HG02981 (cell line): ENCODE data around the gene PTPRN2.

Source experiments
- ATAC-seq: cut with Tn5 transposase; IDR thresholded peaks from one replicate; pipeline ENCODE4 v1.9.1; 2021; ENCODE audit warnings: mild to moderate bottlenecking, moderate library complexity; ENCODE audit not compliant: unreplicated experiment

The PTPRN2 gene

GRCh38 chr7:158329686-158330085 is 257.9 kb downstream of the PTPRN2 start:
- no peak for ATAC-seq

GRCh38 chr7:158329014-158329610 is 258.5 kb downstream of the PTPRN2 start:
- ATAC-seq, result no peak

- ATAC-seq, result no peak
These were observed 259.1 kb downstream of the PTPRN2 start for GRCh38 chr7:158328376-158329013.

- ATAC-seq, result no peak
These were observed 259.9 kb downstream of the PTPRN2 start for GRCh38 chr7:158327571-158328180.

GRCh38 chr7:158327012-158327411 is 260.6 kb downstream of the PTPRN2 start:
- no peak for ATAC-seq

GRCh38 chr7:158325530-158326381 is 261.9 kb downstream of the PTPRN2 start:
- no peak for ATAC-seq

- no peak for ATAC-seq
These were observed 262.9 kb downstream of the PTPRN2 start for GRCh38 chr7:158324397-158325360.

- ATAC-seq, result no peak
These were observed 263.8 kb downstream of the PTPRN2 start for GRCh38 chr7:158323741-158324396.

- ATAC-seq, result no peak
These were observed 264.8 kb downstream of the PTPRN2 start for GRCh38 chr7:158322616-158323530.

GRCh38 chr7:158321936-158322615 is 265.5 kb downstream of the PTPRN2 start:
- ATAC-seq, result no peak

GRCh38 chr7:158321056-158321700 is 266.4 kb downstream of the PTPRN2 start:
- no peak for ATAC-seq

GRCh38 chr7:158320328-158320727 is 267.3 kb downstream of the PTPRN2 start:
- ATAC-seq, result no peak

- no peak for ATAC-seq
These were observed 269.1 kb downstream of the PTPRN2 start for GRCh38 chr7:158318511-158318913.

- no peak for ATAC-seq
These were observed 270.1 kb downstream of the PTPRN2 start for GRCh38 chr7:158317238-158318205.

- no peak for ATAC-seq
These were observed 271.1 kb downstream of the PTPRN2 start for GRCh38 chr7:158316466-158317031.

GRCh38 chr7:158315881-158316280 is 271.7 kb downstream of the PTPRN2 start:
- ATAC-seq, result no peak
